A375 (cell line): ENCODE measurements around the gene FMN1. TPM values are rescaled to one million over a fixed set of nuclear protein-coding genes. Genes with fewer than 3 reads are reported as not detected.

Experiments
- small RNA-seq: library from RNA; depleted of rRNA; stranded (forward); fragments of <200 nt; gene quantifications from one replicate; pipeline ENCODE3, GENCODE V24; 2014
- total RNA-seq: library from RNA; depleted of rRNA; stranded (reverse); fragments of >200 nt; shearing (Covaris generic); gene quantifications from 2 replicates; pipeline ENCODE4 v1.2.3, GENCODE V29; 2014; rRNA removed

Gene FMN1
- total RNA-seq, result 23.9 and 27.3 TPM in 2 replicates

DNA sequence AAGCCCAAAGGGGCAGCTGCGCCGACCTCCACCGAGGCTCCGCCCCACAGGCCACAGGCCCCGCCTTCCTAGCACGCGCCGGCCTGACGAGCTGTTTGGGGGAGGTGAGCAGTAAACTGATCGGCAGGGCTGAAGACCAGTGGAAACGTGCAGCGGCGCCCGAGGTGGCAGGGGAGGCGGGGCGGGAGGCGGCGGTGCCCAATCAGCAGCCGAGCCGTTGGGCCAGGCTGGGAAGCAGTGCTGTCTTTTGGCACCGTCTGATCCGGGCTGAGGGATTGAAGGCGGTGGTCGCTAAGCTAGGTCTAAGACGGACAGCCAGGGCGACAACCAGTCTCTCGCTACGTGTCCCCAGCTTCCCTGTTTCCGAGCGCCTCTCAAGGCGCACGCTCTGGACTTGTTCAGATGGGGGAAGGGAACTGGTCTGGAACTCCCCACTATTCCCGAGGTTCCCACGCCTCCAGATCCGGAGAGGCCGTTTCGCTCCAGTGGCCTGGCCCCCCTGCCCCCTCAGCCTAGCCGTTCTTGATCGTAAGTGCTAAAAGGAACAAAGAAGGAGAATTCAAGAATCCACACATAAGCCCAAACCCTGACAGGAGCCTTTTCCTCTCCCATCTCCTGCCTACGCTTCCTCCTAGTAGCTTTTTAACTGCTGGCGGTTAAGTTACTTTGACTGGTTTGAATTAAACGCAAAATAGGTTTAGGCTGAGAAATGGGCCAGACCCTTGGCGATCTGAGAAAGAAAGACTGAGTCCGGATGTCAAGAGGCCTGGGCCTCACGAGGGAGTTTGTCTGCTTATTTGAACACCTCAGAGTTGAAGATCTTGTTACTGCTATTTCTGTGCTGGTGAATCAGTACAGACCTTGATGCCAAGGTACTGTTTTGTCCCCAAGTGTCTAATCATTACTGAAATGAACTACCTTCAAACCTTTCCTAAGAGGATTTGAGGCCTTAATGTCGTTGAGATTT is at the start of gene FMN1:
Gene FMN1 (minus strand): TSS at position 11 of the 967 bp plus-strand sequence. CDS start 39,800 bp downstream, outside the sequence.

GRCh38 chr15:32717426-32718226 is 476.9 kb downstream of the FMN1 start, which contains the start of gene GREM1:
TSS of gene GREM1 (plus strand) at chr15:32718004. CDS start at chr15:32730691, 12,687 bp downstream.

Small RNA genes lying within 50 kb of the gene (small RNA-seq; reads per million reads assigned to genes)
- not detected for gene RF00591

Other genes starting within 250 kb of the FMN1 start
- not detected in 2 replicates for gene RYR3, start 116.3 kb upstream of the FMN1 start, total RNA-seq